GM21423 (cell line): ENCODE results near the gene MVB12B.

Source experiments
- ATAC-seq: cut with Tn5 transposase; IDR thresholded peaks from one replicate; pipeline ENCODE4 v1.9.1; 2021; ENCODE audit warnings: mild to moderate bottlenecking, moderate library complexity; ENCODE audit not compliant: unreplicated experiment

Gene MVB12B

GRCh38 chr9:126486276-126486675 is 159.6 kb downstream of the MVB12B start:
- ATAC-seq, result no peak

- ATAC-seq, result no peak
Observed at GRCh38 chr9:126487856-126488255, 161.2 kb downstream of the MVB12B start.

- no peak for ATAC-seq
Observed at GRCh38 chr9:126488310-126488709, 161.7 kb downstream of the MVB12B start.

GRCh38 chr9:126488881-126489404 is 162.3 kb downstream of the MVB12B start:
- no peak for ATAC-seq

GRCh38 chr9:126489581-126490213 is 163.1 kb downstream of the MVB12B start:
- no peak for ATAC-seq

- no peak for ATAC-seq
Observed at GRCh38 chr9:126490214-126490631, 163.6 kb downstream of the MVB12B start.

GRCh38 chr9:126490871-126491567 is 164.4 kb downstream of the MVB12B start:
- no peak for ATAC-seq

GRCh38 chr9:126491568-126491879 is 164.9 kb downstream of the MVB12B start:
- no peak for ATAC-seq

GRCh38 chr9:126491949-126492348 is 165.3 kb downstream of the MVB12B start:
- no peak for ATAC-seq

- no peak for ATAC-seq
Observed at GRCh38 chr9:126494264-126494663, 167.6 kb downstream of the MVB12B start.

GRCh38 chr9:126494746-126495145 is 168.1 kb downstream of the MVB12B start:
- ATAC-seq, result no peak

GRCh38 chr9:126495411-126496180 is 169.0 kb downstream of the MVB12B start:
- ATAC-seq, result no peak

- ATAC-seq, result no peak
Observed at GRCh38 chr9:126496181-126496576, 169.6 kb downstream of the MVB12B start.

GRCh38 chr9:126496781-126497659 is 170.4 kb downstream of the MVB12B start:
- ATAC-seq, result no peak

GRCh38 chr9:126497660-126498275 is 171.1 kb downstream of the MVB12B start:
- ATAC-seq, result no peak

GRCh38 chr9:126498331-126498730 is 171.7 kb downstream of the MVB12B start:
- ATAC-seq, result no peak

- no peak for ATAC-seq
Observed at GRCh38 chr9:126499005-126499910, 172.6 kb downstream of the MVB12B start.

- no peak for ATAC-seq
Observed at GRCh38 chr9:126499911-126500599, 173.4 kb downstream of the MVB12B start.
